CD4-positive, alpha-beta T cell treated with Interleukin-6 for 4 hours (primary cell): ENCODE results near the gene POLR1A.

ENCODE experiments used
- DNase-seq: peaks from one replicate; pipeline ENCODE4 v3.0.0-alpha.2; 2020; ENCODE audit warnings: mixed read lengths

Gene POLR1A

GRCh38 chr2:86036669-86037138, 69.0 kb downstream of the POLR1A start:
- no peak for DNase-seq

DNA sequence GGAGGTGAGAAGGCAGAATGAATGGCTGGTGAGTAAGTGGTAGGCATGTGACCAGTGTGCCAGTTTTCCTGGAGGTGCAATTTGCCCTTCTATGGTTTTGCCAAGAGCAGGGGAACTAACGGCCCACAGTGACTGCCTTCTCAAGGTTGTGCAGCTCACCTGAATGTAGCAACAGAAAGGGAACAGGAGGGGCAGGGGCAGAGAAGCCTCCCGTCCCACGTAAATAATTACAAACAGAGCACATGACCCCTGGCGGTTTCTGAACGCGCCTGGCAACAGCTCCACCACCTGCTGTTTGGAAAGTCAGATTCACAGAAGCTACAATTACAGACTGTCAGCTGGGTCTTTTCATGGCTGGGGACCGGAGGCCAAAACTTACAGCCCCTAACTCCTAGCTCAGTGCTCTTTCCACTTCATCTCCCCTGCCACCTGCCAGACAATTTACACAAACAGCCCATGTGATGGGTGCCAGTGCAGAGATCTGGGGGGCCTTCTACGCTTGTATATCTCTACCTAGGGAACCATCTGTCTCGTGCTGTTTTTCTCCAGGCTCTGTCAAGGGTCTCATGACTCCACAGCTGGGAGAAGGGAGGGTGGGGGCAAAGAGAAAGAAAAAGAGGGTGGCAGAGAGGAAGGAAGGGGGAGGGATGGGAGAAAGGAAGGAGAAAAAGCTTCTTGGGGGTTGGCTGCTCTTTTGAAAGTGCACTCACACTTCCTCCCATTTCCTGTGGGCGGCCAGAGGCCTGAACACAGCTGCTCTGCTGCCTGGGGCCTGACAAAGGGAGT, 69.6 kb downstream of the POLR1A start:
- DNase-seq = peak; percentile 68

- DNase-seq = peak; percentile 29
These were observed 70.3 kb downstream of the POLR1A start for GRCh38 chr2:86035376-86035882.

DNA sequence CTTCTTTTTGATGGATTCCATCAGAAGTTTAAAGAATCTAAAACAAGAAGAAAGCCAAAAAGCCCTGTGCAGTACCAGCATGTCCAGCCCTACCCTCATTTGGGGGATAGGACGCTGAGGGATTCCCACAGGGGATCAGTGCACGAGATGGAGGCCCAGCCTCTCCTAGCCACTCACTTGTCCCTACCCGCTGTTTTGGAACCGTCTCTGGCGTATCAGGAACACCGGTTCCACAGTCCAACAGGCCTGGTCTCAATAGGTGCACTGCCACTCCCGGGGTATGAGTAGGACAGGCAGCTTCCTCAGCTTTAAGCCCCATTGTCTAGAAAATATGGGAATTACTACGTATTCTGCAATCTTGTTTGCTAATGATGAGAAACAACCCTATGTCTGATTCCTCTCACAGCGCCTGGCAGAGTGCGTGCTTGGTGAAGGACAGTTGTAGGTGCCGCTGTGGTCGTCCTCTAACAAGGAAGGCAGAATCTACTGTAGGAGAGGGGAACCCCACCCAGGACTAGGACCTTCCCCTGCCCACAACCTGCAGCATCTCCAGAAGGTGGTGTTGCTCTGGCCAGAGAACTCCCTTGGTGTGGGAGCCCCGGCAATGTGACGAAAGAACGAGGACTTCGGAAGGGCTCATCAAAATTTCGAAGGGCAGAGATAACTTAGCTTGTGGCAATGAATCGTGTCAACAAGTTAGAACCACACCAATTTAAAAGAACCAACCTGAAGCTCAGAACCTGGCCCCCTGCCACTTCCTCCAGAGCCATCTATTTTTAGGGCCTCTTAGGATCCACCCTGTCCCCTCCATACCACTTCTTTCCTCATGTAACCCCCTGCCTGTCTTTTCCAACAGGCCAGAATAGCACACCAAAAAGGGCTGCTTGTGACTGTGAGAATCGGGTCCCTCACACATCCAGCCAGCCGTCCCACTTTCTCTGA, 71.7 kb downstream of the POLR1A start:
- DNase-seq = peak; percentile 22

- no peak for DNase-seq
These were observed 72.7 kb downstream of the POLR1A start for GRCh38 chr2:86032861-86033595.

DNA sequence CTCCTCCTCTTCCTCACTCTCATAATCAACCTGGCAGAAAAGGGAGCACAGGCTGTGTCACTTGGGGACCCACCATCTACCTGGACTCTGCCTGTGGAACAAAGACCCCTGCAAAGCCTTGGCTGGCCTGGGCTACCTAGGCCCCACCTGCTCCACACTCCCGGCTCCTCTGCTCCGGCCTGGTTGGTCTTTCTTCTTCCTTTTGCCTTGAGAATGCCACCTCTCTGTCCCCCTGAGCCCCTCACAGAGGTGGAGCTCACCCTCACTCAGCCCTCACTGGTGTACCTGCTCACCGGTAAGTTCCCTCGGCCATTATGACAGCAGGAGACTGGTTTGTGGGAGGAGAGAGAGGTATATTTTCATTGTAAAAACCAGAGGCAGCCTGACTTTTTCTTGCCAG, 74.1 kb downstream of the POLR1A start:
- no peak for DNase-seq

- DNase-seq = no peak
These were observed 74.5 kb downstream of the POLR1A start for GRCh38 chr2:86031151-86031550.

DNA sequence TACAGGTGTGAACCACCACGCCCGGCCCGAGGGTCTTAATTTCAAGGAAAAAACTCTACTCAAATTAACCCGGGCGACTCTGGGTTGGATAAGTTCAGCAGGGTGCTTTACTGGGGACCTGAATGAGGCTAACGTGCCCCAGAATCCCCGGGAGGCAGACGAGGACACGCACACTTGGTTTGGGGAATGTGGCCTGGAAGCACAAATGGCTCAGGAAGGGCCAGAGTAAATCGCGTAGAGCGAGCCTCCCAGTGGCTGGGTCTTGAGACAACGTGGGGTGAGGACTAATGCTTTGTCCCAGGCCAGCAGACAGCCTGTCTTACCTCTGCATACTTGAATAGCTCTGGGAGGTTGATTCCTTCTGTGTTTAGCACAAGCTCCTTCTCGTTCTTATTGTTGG, 75.8 kb downstream of the POLR1A start:
- DNase-seq = no peak

GRCh38 chr2:86028766-86029381, 76.8 kb downstream of the POLR1A start:
- no peak for DNase-seq

DNA sequence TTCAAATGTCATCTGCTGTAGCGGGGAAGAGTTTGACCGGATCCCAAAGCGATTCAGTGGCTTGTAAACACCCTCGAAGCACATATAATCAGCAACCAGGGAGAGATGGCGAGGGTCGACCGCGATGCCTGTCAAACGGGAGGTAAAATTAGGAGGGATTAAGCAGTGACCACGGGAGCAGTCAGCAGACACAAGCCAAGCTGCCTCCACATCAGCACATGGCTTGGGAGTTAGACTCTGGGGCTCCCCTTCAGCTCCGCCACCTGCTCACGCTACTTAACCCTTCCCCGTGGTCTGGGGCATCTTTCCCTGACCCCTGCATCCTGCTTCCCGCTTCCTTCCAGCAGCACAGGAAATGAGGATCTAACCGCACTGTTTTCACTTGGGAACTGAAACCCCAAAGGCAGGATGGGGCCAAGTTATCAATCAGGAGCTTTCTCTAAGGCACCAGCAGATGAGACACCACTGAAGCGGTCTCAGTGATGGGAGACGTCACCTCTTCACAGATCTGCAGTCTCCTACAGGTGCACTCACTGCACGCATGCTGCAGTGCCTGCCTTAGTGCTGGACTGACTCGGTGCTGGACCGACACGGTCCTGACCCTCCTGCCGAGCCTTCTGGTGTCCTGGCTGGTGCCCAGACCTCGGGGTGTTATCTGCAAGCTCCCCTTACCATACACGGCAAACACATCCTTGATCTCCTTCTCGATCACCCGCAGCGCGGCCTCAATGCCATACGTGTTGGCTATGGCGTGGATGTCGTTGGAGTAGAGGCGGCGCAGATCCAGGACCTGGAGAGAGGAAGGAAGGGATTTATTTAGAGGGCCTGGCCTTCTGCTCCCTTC, 77.5 kb downstream of the POLR1A start:
- no peak for DNase-seq

- DNase-seq = no peak
These were observed 78.3 kb downstream of the POLR1A start for GRCh38 chr2:86027196-86027921.

- no peak for DNase-seq
These were observed 79.0 kb downstream of the POLR1A start for GRCh38 chr2:86026744-86027065.

DNA sequence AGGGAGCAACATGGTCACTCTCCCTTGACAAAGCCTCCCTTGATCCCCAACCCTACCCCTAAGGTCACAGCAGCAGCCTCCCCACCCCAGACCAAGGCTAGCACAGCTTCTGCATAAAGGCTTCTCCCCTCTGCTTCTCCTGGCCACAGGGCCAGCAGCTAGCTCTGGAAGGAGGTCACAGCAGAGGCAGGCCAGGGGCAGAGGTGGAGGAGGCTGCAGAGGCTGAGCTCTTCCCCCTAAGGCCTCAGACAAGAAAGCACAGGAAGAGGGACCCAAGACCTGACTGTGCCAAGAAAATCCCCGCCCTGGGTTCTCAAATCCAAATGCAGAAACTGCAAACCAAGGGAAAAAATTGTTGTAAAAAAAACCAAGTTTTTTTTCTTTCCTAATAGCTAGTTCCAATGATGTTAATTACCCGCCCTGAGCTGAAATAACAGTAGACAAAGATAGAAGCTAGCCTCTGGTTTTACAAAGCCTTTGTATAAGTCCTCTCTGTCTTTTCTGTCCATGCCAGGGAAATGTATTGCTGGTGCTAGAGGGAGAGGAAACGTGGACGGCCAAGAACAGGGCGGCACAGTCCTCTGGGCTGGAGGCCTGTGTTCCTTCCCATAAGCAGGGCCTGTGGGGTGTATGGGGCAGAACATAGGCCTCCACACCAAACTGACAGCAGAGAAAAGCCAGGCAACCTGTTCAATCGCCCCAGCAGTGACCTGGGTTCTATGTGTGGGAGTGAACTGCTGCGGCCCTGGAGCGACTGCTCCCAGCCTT, 79.5 kb downstream of the POLR1A start:
- DNase-seq = no peak

DNA sequence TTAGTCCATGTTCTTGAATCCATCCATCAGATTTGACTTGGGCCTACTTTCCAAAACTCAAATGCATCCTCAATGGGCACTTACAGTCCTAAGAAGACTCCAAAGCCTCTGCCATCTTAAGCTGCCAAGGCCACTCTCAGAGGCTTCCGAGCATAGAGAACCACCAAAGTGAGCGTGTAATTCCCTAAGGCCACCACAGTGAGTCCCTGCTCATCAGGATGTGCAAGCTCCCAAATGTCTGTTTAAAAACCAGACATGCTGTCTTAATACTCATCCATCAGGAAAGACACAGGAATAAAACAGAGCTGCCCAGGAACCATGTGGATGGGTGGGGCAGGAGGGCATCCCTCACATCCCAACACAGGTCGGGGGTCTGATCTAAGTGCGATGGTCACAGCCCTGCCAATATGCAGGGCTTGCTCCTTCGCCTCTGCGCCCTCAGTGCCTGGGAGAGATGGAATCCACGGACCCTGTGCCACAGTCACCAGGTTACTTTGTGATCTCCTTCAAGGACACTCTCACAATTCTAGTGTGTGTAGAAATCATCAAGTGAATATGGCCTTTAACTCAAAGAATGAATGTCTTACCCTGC, 80.4 kb downstream of the POLR1A start:
- no peak for DNase-seq

DNA sequence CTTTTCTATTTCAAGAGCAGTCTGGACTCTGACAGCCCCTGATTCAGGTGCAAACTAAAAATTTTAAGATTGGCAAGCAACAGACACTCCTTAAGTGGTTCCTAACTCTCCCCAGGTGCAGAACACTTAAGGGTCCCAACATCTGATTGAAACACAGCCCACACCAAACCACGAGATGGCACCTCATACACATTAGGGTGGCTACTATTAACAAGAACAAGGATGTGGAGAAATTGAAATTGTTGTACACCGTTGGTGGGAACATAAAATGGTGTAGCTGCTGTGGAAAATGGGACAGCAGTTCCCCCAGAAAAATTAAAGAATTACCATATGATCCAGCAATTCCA, 82.3 kb downstream of the POLR1A start:
- DNase-seq = no peak

GRCh38 chr2:86022661-86023365, 82.9 kb downstream of the POLR1A start:
- DNase-seq = no peak

GRCh38 chr2:86021396-86022378, 84.0 kb downstream of the POLR1A start:
- no peak for DNase-seq

DNA sequence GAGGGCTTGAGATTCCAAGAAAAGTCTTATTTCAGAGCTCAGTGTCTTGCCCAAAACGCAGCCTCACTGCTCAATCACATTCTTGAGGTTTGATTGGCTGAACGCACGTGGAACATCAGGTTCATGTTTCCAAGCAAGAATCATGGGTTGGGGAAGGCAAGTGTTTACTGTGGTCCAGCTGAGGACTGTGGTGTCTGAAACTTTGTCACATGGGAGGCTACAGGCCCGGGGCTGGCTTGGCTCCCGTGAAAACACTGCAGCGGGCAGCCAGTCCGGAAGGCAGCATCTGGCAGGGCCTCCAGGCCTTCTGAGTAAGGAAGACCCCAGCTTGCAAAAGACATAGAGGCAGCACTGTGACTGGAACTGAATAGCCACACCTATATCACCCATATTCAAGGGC, 84.7 kb downstream of the POLR1A start:
- DNase-seq = no peak
